MM.1S (cell line): ENCODE data around the gene WSB1.
"Not testable (repeated sequence)": the region's sequence is repeated elsewhere in the genome, so short reads cannot be mapped to it uniquely, and the experiment has no call there.

ENCODE experiments used
- DNase-seq: peaks from one replicate; pipeline ENCODE4 v3.0.0-alpha.2; 2015
- H2AFZ ChIP-seq: fragments of 300-600 bp; sonication (generic); 2 replicates; pipeline ENCODE4 v1.6.0; 2016; ENCODE audit warnings: antibody characterized with exemption, low read length
- H3F3A ChIP-seq: fragments of 300-600 bp; sonication (generic); 2 replicates; pipeline ENCODE4 v1.6.1; 2016; ENCODE audit warnings: mild to moderate bottlenecking, antibody characterized with exemption, low read length, moderate library complexity, mixed read lengths; ENCODE audit not compliant: insufficient read depth
- H3K27ac ChIP-seq: fragments of 300-600 bp; sonication (generic); 2 replicates; pipeline ENCODE4 v1.5.1; 2016; ENCODE audit warnings: mild to moderate bottlenecking, low read length
- H3K27me3 ChIP-seq: fragments of 300-600 bp; sonication (generic); replicated peaks from 2 replicates; pipeline ENCODE4 v1.6.0; 2016; ENCODE audit warnings: low read length; ENCODE audit not compliant: insufficient read depth
- H3K36me3 ChIP-seq: fragments of 300-600 bp; sonication (generic); replicated peaks from 2 replicates; pipeline ENCODE4 v1.6.1; 2016; ENCODE audit warnings: mild to moderate bottlenecking, low read length, mixed read lengths; ENCODE audit not compliant: insufficient read depth
- H3K4me1 ChIP-seq: fragments of 300-600 bp; sonication (generic); 2 replicates; pipeline ENCODE4 v1.6.1; 2016; ENCODE audit warnings: low read length, mixed read lengths
- H3K4me2 ChIP-seq: fragments of 300-600 bp; sonication (generic); 2 replicates; pipeline ENCODE4 v1.6.0; 2016; ENCODE audit warnings: low read depth, low read length
- H3K4me3 ChIP-seq: fragments of 300-600 bp; sonication (generic); 2 replicates; pipeline ENCODE4 v1.5.1; 2016; ENCODE audit warnings: low read length, mixed read lengths
- H3K79me2 ChIP-seq: fragments of 300-600 bp; sonication (generic); 2 replicates; pipeline ENCODE4 v1.6.1; 2016; ENCODE audit warnings: mixed run types, low read length, mixed read lengths
- H3K9ac ChIP-seq: fragments of 300-600 bp; sonication (generic); 2 replicates; pipeline ENCODE4 v1.6.1; 2016; ENCODE audit warnings: low read length, mixed read lengths
- H3K9me2 ChIP-seq: fragments of 300-600 bp; sonication (generic); replicated peaks from 2 replicates; pipeline ENCODE4 v1.6.1; 2016; ENCODE audit warnings: mild to moderate bottlenecking, low read length, mixed read lengths; ENCODE audit not compliant: insufficient read depth
- H3K9me3 ChIP-seq: fragments of 300-600 bp; sonication (generic); replicated peaks from 2 replicates; pipeline ENCODE4 v1.6.1; 2016; ENCODE audit warnings: mild to moderate bottlenecking, low read length, mixed read lengths; ENCODE audit not compliant: insufficient read depth
- H4K20me1 ChIP-seq: fragments of 300-600 bp; sonication (generic); 2 replicates; pipeline ENCODE4 v1.6.1; 2016; ENCODE audit warnings: mild to moderate bottlenecking, low read length, moderate library complexity, mixed read lengths; ENCODE audit not compliant: insufficient read depth
- EZH2 ChIP-seq: fragments of 300-600 bp; sonication (generic); optimal IDR thresholded peaks from 2 replicates; pipeline ENCODE3; 2017; ENCODE audit warnings: low read depth, mild to moderate bottlenecking, antibody characterized with exemption, low read length, mixed read lengths
- EZH2phosphoT487 ChIP-seq: fragments of 300-600 bp; sonication (generic); IDR thresholded peaks from 2 replicates; pipeline ENCODE4 v1.6.1; 2018; ENCODE audit warnings: antibody characterized with exemption, low read length
- TF ChIP-seq, protein P1 (sequence below): fragments of 300-600 bp; sonication (generic); IDR thresholded peaks from 2 replicates; pipeline ENCODE4 v1.5.1; 2016; ENCODE audit warnings: antibody characterized with exemption, low read length, mixed read lengths

WSB1 gene

DNA sequence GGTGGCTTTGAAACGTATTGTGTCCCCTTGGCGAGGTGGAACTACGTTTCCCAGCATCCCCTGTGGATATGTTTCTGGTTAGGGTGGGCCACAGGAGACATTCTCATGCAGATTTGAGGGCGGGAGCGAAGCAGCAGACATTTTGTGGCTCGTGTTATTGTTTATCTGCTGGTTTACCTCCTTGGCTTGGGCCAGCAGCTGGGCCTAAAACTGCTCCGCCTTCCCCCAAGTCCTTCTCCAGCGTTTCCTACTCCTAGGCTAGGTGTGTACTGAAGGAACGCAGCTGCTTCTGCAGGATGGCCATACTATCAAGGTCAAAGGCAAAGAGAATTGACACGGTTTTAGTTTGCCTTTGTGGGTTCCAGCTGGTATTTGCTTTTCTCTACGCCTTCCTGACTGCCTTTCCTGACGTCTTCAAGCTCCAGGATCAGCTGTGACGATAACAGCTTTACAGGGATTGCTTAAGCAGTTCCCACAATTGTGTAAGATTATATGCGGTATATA is 17.2 kb upstream of the WSB1 start:
- DNase-seq, result no peak
- H3K9ac ChIP-seq, result no peak overlapping the region
- H3K4me3 ChIP-seq, result no peak overlapping the region
- H3K79me2 ChIP-seq, result no peaks in the 10 kb centered on the region
- TF ChIP-seq EZH2phosphoT487, result no peak
- TF ChIP-seq, protein P1, sequence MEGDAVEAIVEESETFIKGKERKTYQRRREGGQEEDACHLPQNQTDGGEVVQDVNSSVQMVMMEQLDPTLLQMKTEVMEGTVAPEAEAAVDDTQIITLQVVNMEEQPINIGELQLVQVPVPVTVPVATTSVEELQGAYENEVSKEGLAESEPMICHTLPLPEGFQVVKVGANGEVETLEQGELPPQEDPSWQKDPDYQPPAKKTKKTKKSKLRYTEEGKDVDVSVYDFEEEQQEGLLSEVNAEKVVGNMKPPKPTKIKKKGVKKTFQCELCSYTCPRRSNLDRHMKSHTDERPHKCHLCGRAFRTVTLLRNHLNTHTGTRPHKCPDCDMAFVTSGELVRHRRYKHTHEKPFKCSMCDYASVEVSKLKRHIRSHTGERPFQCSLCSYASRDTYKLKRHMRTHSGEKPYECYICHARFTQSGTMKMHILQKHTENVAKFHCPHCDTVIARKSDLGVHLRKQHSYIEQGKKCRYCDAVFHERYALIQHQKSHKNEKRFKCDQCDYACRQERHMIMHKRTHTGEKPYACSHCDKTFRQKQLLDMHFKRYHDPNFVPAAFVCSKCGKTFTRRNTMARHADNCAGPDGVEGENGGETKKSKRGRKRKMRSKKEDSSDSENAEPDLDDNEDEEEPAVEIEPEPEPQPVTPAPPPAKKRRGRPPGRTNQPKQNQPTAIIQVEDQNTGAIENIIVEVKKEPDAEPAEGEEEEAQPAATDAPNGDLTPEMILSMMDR, result no peak
- no peak for TF ChIP-seq EZH2
- H2AFZ ChIP-seq, result no peak overlapping the region
- H3K27ac ChIP-seq, result no peak overlapping the region
- H4K20me1 ChIP-seq, result no peaks in the 10 kb centered on the region
- H3F3A ChIP-seq, result no peaks in the 10 kb centered on the region
- H3K27me3 ChIP-seq, result no peaks in the 10 kb centered on the region
- H3K4me1 ChIP-seq, result peaks cover 4% of the 10 kb centered on the region; the same call in 1 of the 2 replicates
- H3K36me3 ChIP-seq, result no peaks in the 10 kb centered on the region
- no peaks in the 10 kb centered on the region for H3K9me2 ChIP-seq
- no peaks in the 10 kb centered on the region for H3K9me3 ChIP-seq
- H3K4me2 ChIP-seq, result no peak overlapping the region

DNA sequence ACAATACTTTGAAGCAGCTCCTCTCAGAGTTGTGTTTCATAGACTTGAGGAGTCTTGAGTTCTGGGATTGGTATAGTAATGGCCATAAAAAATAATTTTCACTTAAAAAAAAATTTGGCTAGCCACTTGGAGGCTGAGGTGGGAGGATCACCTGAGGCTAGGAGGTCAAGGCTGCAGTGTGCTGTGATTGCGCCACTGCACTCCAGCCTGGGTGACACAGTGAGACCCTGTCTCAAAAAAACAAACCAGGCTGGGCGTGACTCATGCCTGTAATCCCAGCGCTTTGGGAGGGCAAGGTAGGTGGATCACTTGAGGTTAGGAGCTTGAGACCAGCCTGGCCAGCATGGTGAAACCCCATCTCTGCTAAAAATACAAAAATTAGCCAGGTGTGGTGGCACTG is 14.8 kb upstream of the WSB1 start:
- H3K9me2 ChIP-seq, H4K20me1 ChIP-seq, H2AFZ ChIP-seq, H3K27me3 ChIP-seq, H3F3A ChIP-seq, H3K9ac ChIP-seq, H3K36me3 ChIP-seq, H3K4me3 ChIP-seq, H3K79me2 ChIP-seq, H3K9me3 ChIP-seq, H3K4me2 ChIP-seq, DNase-seq, H3K27ac ChIP-seq: not testable (repeated sequence)
- H3K4me1 ChIP-seq, result peaks cover 11% of the 10 kb centered on the region; the same call in 1 of the 2 replicates

DNA sequence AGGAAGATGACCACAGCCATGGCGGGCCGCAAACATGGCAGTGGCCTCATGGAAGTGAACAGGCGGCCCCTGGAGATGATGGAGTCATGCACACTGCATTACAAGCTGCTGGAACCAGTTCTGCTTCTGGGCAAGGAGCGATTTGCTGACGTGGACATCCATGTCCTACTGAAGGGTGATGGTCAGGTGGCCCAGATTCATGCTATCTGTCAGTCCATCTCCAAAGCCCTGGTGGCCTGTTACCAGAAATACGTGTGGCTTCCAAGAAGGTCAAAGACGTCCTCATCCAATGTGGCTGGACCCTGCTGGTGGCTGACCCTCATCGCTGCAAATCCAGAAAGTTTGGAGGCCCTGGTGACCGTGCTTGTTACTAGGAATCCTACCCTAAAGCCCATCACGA is 13.4 kb upstream of the WSB1 start:
- Histone ChIP-seq H3K27ac (no peak overlapping the region), H4K20me1 (no peaks in the 10 kb centered on the region), H3F3A (no peaks in the 10 kb centered on the region), H3K4me2 (no peak overlapping the region), H3K36me3 (no peaks in the 10 kb centered on the region), H2AFZ (no peak overlapping the region), H3K9me2 (no peaks in the 10 kb centered on the region), H3K9me3 (no peaks in the 10 kb centered on the region), H3K9ac (no peak overlapping the region), H3K4me1 (peaks cover 11% of the 10 kb centered on the region; the same call in 1 of the 2 replicates), H3K27me3 (no peaks in the 10 kb centered on the region), H3K79me2 (no peaks in the 10 kb centered on the region), H3K4me3 (no peak overlapping the region)
- no peak for DNase-seq
- TF ChIP-seq EZH2phosphoT487 (no peak), EZH2 (no peak)
- TF ChIP-seq, protein P1, result no peak

- no peaks in the 10 kb centered on the region for H3K9me2 ChIP-seq
- no peak overlapping the region for H3K4me2 ChIP-seq
- H3K4me1 ChIP-seq, result peaks cover 11% of the 10 kb centered on the region; the same call in 1 of the 2 replicates
- no peaks in the 10 kb centered on the region for H3F3A ChIP-seq
- no peaks in the 10 kb centered on the region for H3K36me3 ChIP-seq
- DNase-seq, result no peak
- no peaks in the 10 kb centered on the region for H3K9me3 ChIP-seq
- no peak overlapping the region for H3K27ac ChIP-seq
- H4K20me1 ChIP-seq, result no peaks in the 10 kb centered on the region
- H3K9ac ChIP-seq, result no peak overlapping the region
- no peak overlapping the region for H3K4me3 ChIP-seq
- TF ChIP-seq, protein P1, result no peak
- TF ChIP-seq EZH2, result no peak
- TF ChIP-seq EZH2phosphoT487, result no peak
- H3K27me3 ChIP-seq, result no peaks in the 10 kb centered on the region
- no peak overlapping the region for H2AFZ ChIP-seq
- H3K79me2 ChIP-seq, result no peaks in the 10 kb centered on the region
Observed at GRCh38 chr17:27281438-27281837, 12.5 kb upstream of the WSB1 start.
